Mucosa of descending colon (tissue), 3 donors: ENCODE measurements around the gene EIPR1. TPM values are rescaled to one million over a fixed set of nuclear protein-coding genes. Genes with fewer than 3 reads are reported as not detected.

Experiments used
- ATAC-seq: fragments of 200-7000 bp; cut with Tn5 transposase; one replicate; pipeline ENCODE4 v1.9.1; 2020; ENCODE audit warnings: mild to moderate bottlenecking, moderate library complexity
- DNase-seq, 3 donors: peaks; one replicate each; pipeline ENCODE4 v3.0.0-alpha.2; 2020
- H3K36me3 ChIP-seq: fragments of 200-600 bp; one replicate; pipeline ENCODE4 v1.8.0; 2021; ENCODE audit warnings: low read depth, mild to moderate bottlenecking
- H3K4me1 ChIP-seq: fragments of 200-600 bp; one replicate; pipeline ENCODE4 v1.8.0; 2021; ENCODE audit warnings: low read depth, mild to moderate bottlenecking
- H3K4me3 ChIP-seq: fragments of 200-600 bp; one replicate; pipeline ENCODE4 v1.8.0; 2021; ENCODE audit warnings: mild to moderate bottlenecking
- H3K9me3 ChIP-seq: fragments of 200-600 bp; one replicate; pipeline ENCODE4 v1.8.0; 2021; ENCODE audit warnings: mild to moderate bottlenecking
- CTCF ChIP-seq: fragments of 200-600 bp; IDR thresholded peaks from one replicate; pipeline ENCODE4 v1.8.0; 2022; ENCODE audit warnings: antibody characterized with exemption, mild to moderate bottlenecking
- intact Hi-C, 2 donors: fragments of 100-400 bp; cut with DNase I in 1 of 2; cut with micrococcal nuclease in 1 of 2; formaldehyde crosslinking; loops; one replicate each; pipeline versions ENCODE4 v1.11.0 to v1.11.1; 2022; cut with DNase I, micrococcal nuclease
- total RNA-seq, 3 donors: library from RNA; stranded (reverse); fragmentation: NEBNext Ultra II Directional in 2 of 3; extraction: Animal tissue kit (Norgen Biotek cat#: 25700) in 2 of 3; gene quantifications; one replicate each; pipeline versions ENCODE4 v1.2.1 to v1.2.4, GENCODE V29; 2021 to 2023
- donor health status: DM: no; HTN: no; CAD: no; lungs with moderate emphysema.
- donor health status: DM: no; HTN: no; CAD: no.
- donor health status: DM: no; HTN: yes; CAD: no.

Gene EIPR1
- total RNA-seq, 3 donors from 2014 or later = 15.9 to 27.1 (median 25.0) TPM

DNA sequence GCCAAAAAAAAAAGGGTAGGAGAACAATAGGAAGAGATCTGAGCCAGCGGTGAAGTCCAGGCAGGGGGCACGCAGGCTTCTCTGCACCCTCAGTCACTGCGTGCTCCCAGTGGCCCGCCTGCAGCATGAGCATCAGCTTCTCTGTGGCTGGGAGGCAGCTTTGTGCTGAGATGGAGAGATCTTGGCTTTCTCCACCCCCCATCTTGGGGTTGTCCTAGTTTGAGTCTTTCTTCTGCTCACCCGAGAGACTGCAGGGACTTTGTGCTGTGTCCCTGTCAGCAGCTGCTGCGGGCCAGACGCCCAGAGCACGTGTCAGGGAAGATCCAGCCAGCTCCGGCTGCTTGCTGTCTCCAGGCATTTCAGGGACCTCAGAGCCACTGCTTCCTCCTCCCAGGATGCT is 22.2 kb upstream of the EIPR1 start:
- H3K9me3 ChIP-seq = peaks cover 21% of the 10 kb centered on the region
- TF ChIP-seq CTCF = no peak
- ATAC-seq (no peak), DNase-seq (no peak)
- intact Hi-C loops = no loop called here
- H3K4me3 ChIP-seq = no peak overlapping the region
- H3K4me1 ChIP-seq = no peaks in the 10 kb centered on the region
- no peaks in the 10 kb centered on the region for H3K36me3 ChIP-seq

- no peak for ATAC-seq
- intact Hi-C loops = no loop called here
- TF ChIP-seq CTCF = no peak
- DNase-seq = no peak
- peaks cover 21% of the 10 kb centered on the region for H3K9me3 ChIP-seq
- H3K36me3 ChIP-seq = no peaks in the 10 kb centered on the region
- H3K4me3 ChIP-seq = no peak overlapping the region
- H3K4me1 ChIP-seq = no peaks in the 10 kb centered on the region
These were observed 21.8 kb upstream of the EIPR1 start for GRCh38 chr2:3399381-3399780.

GRCh38 chr2:3398857-3399256 is 21.2 kb upstream of the EIPR1 start:
- Histone ChIP-seq H3K4me1 (no peaks in the 10 kb centered on the region), H3K36me3 (no peaks in the 10 kb centered on the region), H3K4me3 (no peak overlapping the region), H3K9me3 (peaks cover 21% of the 10 kb centered on the region)
- no peak for TF ChIP-seq CTCF
- no peak for DNase-seq
- intact Hi-C loops = no loop called here
- no peak for ATAC-seq

DNA sequence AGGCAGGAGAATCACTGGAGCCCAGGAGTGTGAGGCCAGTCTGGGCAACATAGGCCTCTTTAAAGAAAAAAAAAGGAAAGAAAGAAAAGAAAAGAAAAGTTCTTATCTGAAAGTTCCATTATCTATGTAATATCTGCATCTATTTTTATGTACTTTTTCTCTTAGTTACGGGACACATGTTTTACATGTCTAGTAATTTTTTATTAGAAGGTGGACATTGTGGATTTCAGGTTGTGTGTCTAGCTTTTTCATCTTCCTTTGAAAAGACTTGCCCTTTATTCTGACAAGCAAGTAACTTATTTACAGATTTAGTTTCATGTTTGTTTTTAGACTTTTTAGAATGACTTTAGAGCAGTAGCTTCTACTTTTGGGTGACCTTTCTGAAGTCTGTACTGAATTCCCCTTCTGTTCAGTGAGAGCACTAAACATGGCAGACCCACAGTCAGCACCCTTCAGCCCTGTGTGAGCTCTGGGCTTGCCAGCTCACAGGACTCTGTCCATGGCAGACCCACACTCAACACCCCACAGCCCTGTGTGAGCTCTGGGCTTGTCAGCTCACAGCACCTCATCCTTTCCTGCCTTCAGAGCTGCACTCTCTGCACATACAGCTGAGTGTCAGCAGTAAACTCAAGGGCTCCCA is 19.4 kb upstream of the EIPR1 start:
- H3K9me3 ChIP-seq = peaks cover 21% of the 10 kb centered on the region
- no peak for DNase-seq
- intact Hi-C loops = no loop called here
- H3K4me1 ChIP-seq = no peaks in the 10 kb centered on the region
- no peak for ATAC-seq
- no peak overlapping the region for H3K4me3 ChIP-seq
- no peaks in the 10 kb centered on the region for H3K36me3 ChIP-seq
- TF ChIP-seq CTCF = no peak

DNA sequence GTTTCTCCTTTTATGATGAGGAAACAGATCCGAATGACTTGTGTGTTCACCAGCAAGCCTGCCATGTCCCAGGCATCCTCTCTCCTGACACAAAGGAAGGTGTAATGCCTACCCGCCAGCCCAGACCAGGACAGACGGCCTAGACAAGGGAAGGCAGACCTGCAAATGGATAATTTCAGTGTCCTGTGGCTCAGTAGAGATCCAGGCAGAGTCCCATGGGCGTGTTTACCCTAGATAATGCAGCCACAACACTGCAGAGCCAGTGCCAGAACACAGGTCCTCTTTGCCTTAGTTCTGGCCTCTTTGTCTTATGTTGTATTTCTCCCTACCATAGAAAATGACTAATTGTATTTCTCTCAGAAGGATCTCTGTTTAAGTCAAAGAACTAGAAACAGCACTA is 14.6 kb upstream of the EIPR1 start:
- intact Hi-C loops = no loop called here

More for the DNA sequence above, 14.6 kb upstream of the EIPR1 start:
- H3K9me3 ChIP-seq = peaks cover 19% of the 10 kb centered on the region
- ATAC-seq (no peak), DNase-seq (no peak)
- TF ChIP-seq CTCF = no peak
- H3K36me3 ChIP-seq = no peaks in the 10 kb centered on the region
- H3K4me1 ChIP-seq = no peaks in the 10 kb centered on the region
- no peak overlapping the region for H3K4me3 ChIP-seq
